GM23248 (cell line): ENCODE results near the gene DNA2. TPM values are rescaled to one million over a fixed set of nuclear protein-coding genes. Genes with fewer than 3 reads are reported as not detected.
"Not testable (repeated sequence)": the region's sequence is repeated elsewhere in the genome, so short reads cannot be mapped to it uniquely, and the experiment has no call there.

Experiments used
- DNase-seq: peaks from one replicate; pipeline ENCODE4 v3.0.0-alpha.2; 2015
- H2AFZ ChIP-seq: fragments of 200-600 bp; sonication (generic); 2 replicates; pipeline ENCODE4 v1.6.1; 2016; ENCODE audit warnings: antibody characterized with exemption
- H3F3A ChIP-seq: fragments of 200-600 bp; sonication (generic); 2 replicates; pipeline ENCODE4 v1.6.1; 2016; ENCODE audit warnings: mild to moderate bottlenecking, antibody characterized with exemption, mixed run types; ENCODE audit not compliant: insufficient read depth
- H3K27ac ChIP-seq: fragments of 200-600 bp; sonication (generic); 2 replicates; pipeline ENCODE4 v1.5.1; 2016; ENCODE audit warnings: mild to moderate bottlenecking
- H3K27me3 ChIP-seq: fragments of 200-600 bp; sonication (generic); replicated peaks from 2 replicates; pipeline ENCODE4 v1.6.1; 2016; ENCODE audit warnings: mild to moderate bottlenecking; ENCODE audit not compliant: insufficient read depth
- H3K36me3 ChIP-seq: fragments of 200-600 bp; sonication (generic); 2 replicates; pipeline ENCODE4 v1.6.1; 2016; ENCODE audit warnings: low read depth, mild to moderate bottlenecking
- H3K4me1 ChIP-seq: fragments of 200-600 bp; sonication (generic); 2 replicates; pipeline ENCODE4 v1.6.1; 2016; ENCODE audit warnings: mild to moderate bottlenecking; ENCODE audit not compliant: insufficient read depth
- H3K4me2 ChIP-seq: fragments of 200-600 bp; sonication (generic); one replicate; pipeline ENCODE4 v1.6.1; 2016; ENCODE audit warnings: mild to moderate bottlenecking; ENCODE audit not compliant: unreplicated experiment
- H3K4me3 ChIP-seq: fragments of 200-600 bp; sonication (generic); 2 replicates; pipeline ENCODE4 v1.5.1; 2016; ENCODE audit warnings: mild to moderate bottlenecking
- H3K79me2 ChIP-seq: fragments of 200-600 bp; sonication (generic); 2 replicates; pipeline ENCODE4 v1.6.1; 2016; ENCODE audit warnings: mild to moderate bottlenecking; ENCODE audit not compliant: insufficient read depth
- H3K9ac ChIP-seq: fragments of 200-600 bp; sonication (generic); 2 replicates; pipeline ENCODE4 v1.6.1; 2016; ENCODE audit warnings: mild to moderate bottlenecking
- H3K9me2 ChIP-seq: fragments of 200-600 bp; sonication (generic); 2 replicates; pipeline ENCODE4 v1.6.1; 2016; ENCODE audit warnings: mixed run types, mild to moderate bottlenecking, moderate library complexity; ENCODE audit not compliant: insufficient read depth
- H3K9me3 ChIP-seq: fragments of 200-600 bp; sonication (generic); one replicate; pipeline ENCODE4 v1.6.1; 2017; ENCODE audit warnings: low read depth
- H4K20me1 ChIP-seq: fragments of 200-600 bp; sonication (generic); 2 replicates; pipeline ENCODE4 v1.6.0; 2016; ENCODE audit not compliant: insufficient read depth
- EZH2 ChIP-seq: fragments of 200-600 bp; sonication (generic); IDR thresholded peaks from 2 replicates; pipeline ENCODE4 v1.6.1; 2018; ENCODE audit warnings: antibody characterized with exemption, mild to moderate bottlenecking; ENCODE audit not compliant: insufficient read depth, poor library complexity, severe bottlenecking
- EZH2phosphoT487 ChIP-seq: fragments of 200-600 bp; sonication (generic); IDR thresholded peaks from 2 replicates; pipeline ENCODE4 v1.6.1; 2018; ENCODE audit warnings: antibody characterized with exemption, moderate library complexity, mild to moderate bottlenecking, low read depth; ENCODE audit not compliant: insufficient read depth
- WGBS, 2 experiments: methylation state at CpG; one replicate each; pipeline ENCODE4 v1.1.6; 2015 to 2017; ENCODE audit warnings: low lambda C conversion rate in 2 of 2, low coverage in 1 of 2; ENCODE audit errors: missing lambda C conversion rate in 2 of 2; 5-methylcytosine and 5-hydroxymethylcytosine counted together
- in situ Hi-C: fragments of 300-500 bp; cut with MboI; formaldehyde crosslinking; loops from 2 replicates; pipeline ENCODE4 v1.15.0; 2020
- polyA plus RNA-seq: library from polyadenylated mRNA; unstranded; fragments of >200 nt; fragmentation: Nextera tagmentation; extraction: Ambion mirVana; gene quantifications from 2 replicates; pipeline ENCODE4 v1.2.1, GENCODE V29; 2016
- total RNA-seq: library from RNA; depleted of rRNA; stranded (reverse); fragments of >200 nt; shearing (Covaris generic); gene quantifications from 2 replicates; pipeline ENCODE4 v1.2.3, GENCODE V29; 2014; rRNA removed

The DNA2 gene, protein sequence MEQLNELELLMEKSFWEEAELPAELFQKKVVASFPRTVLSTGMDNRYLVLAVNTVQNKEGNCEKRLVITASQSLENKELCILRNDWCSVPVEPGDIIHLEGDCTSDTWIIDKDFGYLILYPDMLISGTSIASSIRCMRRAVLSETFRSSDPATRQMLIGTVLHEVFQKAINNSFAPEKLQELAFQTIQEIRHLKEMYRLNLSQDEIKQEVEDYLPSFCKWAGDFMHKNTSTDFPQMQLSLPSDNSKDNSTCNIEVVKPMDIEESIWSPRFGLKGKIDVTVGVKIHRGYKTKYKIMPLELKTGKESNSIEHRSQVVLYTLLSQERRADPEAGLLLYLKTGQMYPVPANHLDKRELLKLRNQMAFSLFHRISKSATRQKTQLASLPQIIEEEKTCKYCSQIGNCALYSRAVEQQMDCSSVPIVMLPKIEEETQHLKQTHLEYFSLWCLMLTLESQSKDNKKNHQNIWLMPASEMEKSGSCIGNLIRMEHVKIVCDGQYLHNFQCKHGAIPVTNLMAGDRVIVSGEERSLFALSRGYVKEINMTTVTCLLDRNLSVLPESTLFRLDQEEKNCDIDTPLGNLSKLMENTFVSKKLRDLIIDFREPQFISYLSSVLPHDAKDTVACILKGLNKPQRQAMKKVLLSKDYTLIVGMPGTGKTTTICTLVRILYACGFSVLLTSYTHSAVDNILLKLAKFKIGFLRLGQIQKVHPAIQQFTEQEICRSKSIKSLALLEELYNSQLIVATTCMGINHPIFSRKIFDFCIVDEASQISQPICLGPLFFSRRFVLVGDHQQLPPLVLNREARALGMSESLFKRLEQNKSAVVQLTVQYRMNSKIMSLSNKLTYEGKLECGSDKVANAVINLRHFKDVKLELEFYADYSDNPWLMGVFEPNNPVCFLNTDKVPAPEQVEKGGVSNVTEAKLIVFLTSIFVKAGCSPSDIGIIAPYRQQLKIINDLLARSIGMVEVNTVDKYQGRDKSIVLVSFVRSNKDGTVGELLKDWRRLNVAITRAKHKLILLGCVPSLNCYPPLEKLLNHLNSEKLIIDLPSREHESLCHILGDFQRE
- 4.8 and 5.2 TPM in 2 replicates for total RNA-seq
- polyA plus RNA-seq, result 1.6 and 1.8 TPM in 2 replicates

DNA sequence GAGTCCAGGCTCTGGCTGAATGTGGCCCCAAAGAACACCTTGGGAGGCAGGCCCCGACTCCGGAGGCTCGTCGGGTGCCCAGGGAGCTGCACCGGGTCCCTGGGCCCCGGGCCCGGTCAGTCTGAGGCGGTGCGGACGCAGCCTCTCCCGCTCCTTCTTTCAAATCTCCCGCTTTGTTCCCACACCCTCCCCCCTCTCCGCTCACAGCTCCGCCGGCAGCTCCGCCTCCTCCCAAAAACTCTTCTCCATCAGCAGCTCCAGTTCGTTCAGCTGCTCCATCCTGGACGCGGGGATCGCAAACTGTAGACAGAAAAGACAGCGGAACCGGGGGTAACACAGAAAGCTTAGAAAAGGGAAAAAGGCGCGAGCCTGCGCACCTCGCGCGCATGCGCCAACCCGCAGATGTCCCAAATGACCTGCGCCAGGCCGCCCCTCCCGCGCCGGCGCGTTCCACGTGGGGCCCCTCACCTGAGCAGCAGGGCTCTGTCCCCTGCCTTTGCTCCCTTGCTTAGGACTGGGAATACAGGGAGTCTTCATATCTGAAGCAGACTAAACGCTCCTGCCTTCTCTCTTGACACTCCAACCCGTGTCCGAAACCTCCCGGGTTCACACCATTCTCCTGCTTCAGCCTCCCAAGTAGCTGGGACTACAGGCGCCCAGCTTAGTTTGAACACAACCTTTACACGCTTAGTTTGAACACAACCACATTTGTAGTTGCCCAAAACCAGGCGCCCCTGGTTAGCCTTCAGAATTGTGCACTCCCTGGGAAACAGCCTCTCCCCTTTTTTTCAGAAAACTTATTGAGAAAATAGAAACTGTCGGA, at the start of gene DNA2:
TSS of gene DNA2 (minus strand) at position 388 of the 823 bp plus-strand sequence. CDS start at position 279, 109 bp downstream.
- Histone ChIP-seq H3K36me3 (peaks cover 4% of the 10 kb centered on the region; the same call in 1 of the 2 replicates), H3F3A (0 out of 2 replicates have a peak, but pooled peaks cover 12% of the 10 kb centered on the region), H3K79me2 (peaks cover 33% of the 10 kb centered on the region), H3K27ac (peak within 1 kb of the TSS; percentile 48), H3K9me2 (no peaks in the 10 kb centered on the region), H3K4me2 (peak within 1 kb of the TSS; percentile 95), H3K27me3 (no peaks in the 10 kb centered on the region), H3K4me3 (peak within 1 kb of the TSS; percentile 98), H3K9ac (peak within 1 kb of the TSS; percentile 80), H2AFZ (peak within 1 kb of the TSS; percentile 99), H3K4me1 (0 out of 2 replicates have a peak, but pooled peaks cover 7% of the 10 kb centered on the region), H3K9me3 (no peaks in the 10 kb centered on the region), H4K20me1 (no peaks in the 10 kb centered on the region)
- TF ChIP-seq EZH2phosphoT487, result no peak
- WGBS, 2 experiments, result 2% methylated on average over 43 to 46 of the region's 46 CpGs
- in situ Hi-C loops, result no loop called here
- DNase-seq, result peak; percentile 82

- H3K36me3 ChIP-seq, H2AFZ ChIP-seq, H3K9ac ChIP-seq, H3K9me3 ChIP-seq, DNase-seq, H3K4me2 ChIP-seq, H3K9me2 ChIP-seq, H3K27me3 ChIP-seq, in situ Hi-C loops, H4K20me1 ChIP-seq, H3K27ac ChIP-seq, H3K4me3 ChIP-seq: not testable (repeated sequence)
- Histone ChIP-seq H3F3A (peaks cover 23% of the 10 kb centered on the region), H3K4me1 (peaks cover 20% of the 10 kb centered on the region), H3K79me2 (peaks cover 73% of the 10 kb centered on the region)
- 92 to 96% methylated on average over 11 of the region's 11 CpGs for WGBS, 2 experiments
Observed at GRCh38 chr10:68518609-68519008, 46.8 kb upstream of the DNA2 start.

DNA sequence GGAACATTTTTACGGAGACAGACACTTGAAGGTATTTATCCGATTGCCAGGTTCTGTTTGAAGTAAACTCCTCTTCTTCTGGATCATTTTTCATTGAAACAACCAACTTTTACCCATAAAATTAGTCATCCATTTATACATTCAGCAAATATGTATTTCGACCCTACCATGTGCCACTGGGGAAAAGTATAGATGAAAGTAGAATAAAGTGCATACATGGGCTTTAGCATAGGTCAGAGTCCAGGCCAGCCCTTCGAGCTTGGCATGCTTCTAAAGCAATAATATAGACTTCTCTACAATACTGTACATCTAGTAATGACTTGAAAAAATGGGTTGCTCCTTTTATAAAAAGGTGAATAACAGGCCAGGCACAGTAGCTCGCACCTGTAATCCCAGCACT, 45.4 kb upstream of the DNA2 start:
- peaks cover 23% of the 10 kb centered on the region for H3F3A ChIP-seq
- no peak overlapping the region for H3K9ac ChIP-seq
- peaks cover 20% of the 10 kb centered on the region for H3K4me1 ChIP-seq
- in situ Hi-C loops, result no loop called here
- H3K9me3 ChIP-seq, result no peaks in the 10 kb centered on the region
- H3K27me3 ChIP-seq, result no peaks in the 10 kb centered on the region
- H4K20me1 ChIP-seq, result no peaks in the 10 kb centered on the region
- peak overlapping the region; percentile 49 for H3K4me2 ChIP-seq
- peak; percentile 15 for DNase-seq
- no peak overlapping the region for H2AFZ ChIP-seq
- no peaks in the 10 kb centered on the region for H3K36me3 ChIP-seq
- H3K9me2 ChIP-seq, result no peaks in the 10 kb centered on the region
- peak overlapping the region; percentile 72 for H3K27ac ChIP-seq
- TF ChIP-seq EZH2phosphoT487 (no peak), EZH2 (no peak)
- H3K79me2 ChIP-seq, result peaks cover 59% of the 10 kb centered on the region
- H3K4me3 ChIP-seq, result 0 out of 2 replicates have a peak overlapping the region, but pooled peaks have one; percentile 24
- 85 to 90% methylated on average over 5 of the region's 5 CpGs for WGBS, 2 experiments

DNA sequence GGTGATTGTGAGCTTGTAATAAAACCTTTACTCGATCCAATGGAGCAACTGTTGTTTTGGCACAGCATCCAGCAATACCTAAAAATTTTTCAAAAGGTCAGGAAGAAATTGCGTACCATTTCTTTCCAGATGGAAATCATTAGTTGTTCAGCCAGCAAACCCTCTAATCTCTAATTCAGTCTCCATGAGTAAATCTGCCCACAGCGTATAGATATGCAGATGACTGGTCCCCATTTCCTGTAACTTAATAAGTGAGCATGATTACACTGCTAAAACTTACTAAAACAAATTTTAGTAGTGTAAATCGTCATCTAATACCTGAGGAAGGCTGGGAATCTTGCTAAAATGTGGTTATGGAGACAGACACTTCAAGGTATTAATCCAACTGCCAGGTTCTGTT, 45.0 kb upstream of the DNA2 start:
- no peaks in the 10 kb centered on the region for H4K20me1 ChIP-seq

DNA sequence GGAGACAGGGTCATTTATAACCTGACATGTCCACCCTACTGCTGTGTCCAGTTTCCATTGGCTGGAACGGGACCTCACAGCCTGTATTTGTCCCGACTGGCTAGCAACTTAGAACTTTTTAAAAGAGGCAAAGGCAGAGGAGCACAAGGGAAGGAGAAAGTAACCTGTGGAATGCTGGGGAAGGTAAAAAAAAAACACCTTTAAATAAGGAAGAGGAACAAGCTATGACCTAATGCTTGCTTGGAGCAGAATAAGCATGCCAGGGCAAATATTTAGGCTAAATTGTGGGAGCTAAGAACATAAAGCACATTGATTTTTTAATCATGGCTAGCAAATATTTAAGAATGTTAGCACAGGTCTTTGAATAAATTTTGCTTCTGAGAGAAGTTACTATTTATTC, 44.4 kb upstream of the DNA2 start:
- Histone ChIP-seq H3F3A (peaks cover 23% of the 10 kb centered on the region), H3K4me2 (peak overlapping the region; percentile 49), H3K27ac (peak overlapping the region; percentile 72), H3K4me3 (peak overlapping the region; percentile 27; the same call in 1 of the 2 replicates), H3K4me1 (peaks cover 20% of the 10 kb centered on the region), H3K79me2 (peaks cover 54% of the 10 kb centered on the region)
- H3K9ac ChIP-seq, H3K36me3 ChIP-seq, H3K9me3 ChIP-seq, in situ Hi-C loops, H3K9me2 ChIP-seq, H4K20me1 ChIP-seq, H2AFZ ChIP-seq, H3K27me3 ChIP-seq: not testable (repeated sequence)
- DNase-seq, result peak; percentile 2
- WGBS, 2 experiments, result 53 to 58% methylated on average over 2 of the region's 2 CpGs

More for the DNA sequence above, 45.0 kb upstream of the DNA2 start:
- Histone ChIP-seq H3K4me3 (peak overlapping the region; percentile 27), H3K27me3 (no peaks in the 10 kb centered on the region), H3K27ac (peak overlapping the region; percentile 72), H3F3A (peaks cover 23% of the 10 kb centered on the region), H3K4me2 (peak overlapping the region; percentile 49), H3K9me3 (no peaks in the 10 kb centered on the region), H3K4me1 (peaks cover 20% of the 10 kb centered on the region), H3K36me3 (no peaks in the 10 kb centered on the region), H3K9me2 (no peaks in the 10 kb centered on the region), H3K79me2 (peaks cover 55% of the 10 kb centered on the region), H3K9ac (no peak overlapping the region), H2AFZ (no peak overlapping the region)
- peak; percentile 89 for DNase-seq
- no peak for TF ChIP-seq EZH2
- TF ChIP-seq EZH2phosphoT487, result no peak
- in situ Hi-C loops, result no loop called here
- 1 to 7% methylated on average over 4 of the region's 4 CpGs for WGBS, 2 experiments
